ENCODE measurements around the gene EGF.

EGF gene

GRCh38 chr4:109990261-109991257, 77.9 kb downstream of the EGF start:
- no peak for DNase-seq (ENCODE audit: low read depth)
- TF ChIP-seq CTCF (IDR thresholded peaks at IDR 0.05; ENCODE audit: insufficient read depth, low read depth, low read length, missing control alignments) = no peak

GRCh38 chr4:109993116-109993515, 80.4 kb downstream of the EGF start:
- TF ChIP-seq CTCF (IDR thresholded peaks at IDR 0.05; ENCODE audit: insufficient read depth, low read depth, low read length, missing control alignments) = no peak
- DNase-seq (ENCODE audit: low read depth) = no peak
- H3K4me3 ChIP-seq (ENCODE audit: low read length) = no peak overlapping the region

More at GRCh38 chr4:109990261-109991257, 77.9 kb downstream of the EGF start:
- no peak overlapping the region for H3K4me3 ChIP-seq (ENCODE audit: low read length)

- no peak for TF ChIP-seq CTCF (IDR thresholded peaks at IDR 0.05; ENCODE audit: insufficient read depth, low read depth, low read length, missing control alignments)
- DNase-seq (ENCODE audit: low read depth) = no peak
Measured at GRCh38 chr4:109994415-109994827, 81.7 kb downstream of the EGF start.

GRCh38 chr4:109996526-109996925, 83.8 kb downstream of the EGF start:
- no peak overlapping the region for H3K4me3 ChIP-seq (ENCODE audit: low read length)
- peak; percentile 23 for DNase-seq (ENCODE audit: low read depth)
- no peak for TF ChIP-seq CTCF (IDR thresholded peaks at IDR 0.05; ENCODE audit: insufficient read depth, low read depth, low read length, missing control alignments)

More at GRCh38 chr4:109994415-109994827, 81.7 kb downstream of the EGF start:
- no peak overlapping the region for H3K4me3 ChIP-seq (ENCODE audit: low read length)

GRCh38 chr4:109998867-109999584, 86.3 kb downstream of the EGF start:
- DNase-seq (ENCODE audit: low read depth) = peak; percentile 73
- peak; percentile 72 for TF ChIP-seq CTCF (IDR thresholded peaks at IDR 0.05; ENCODE audit: insufficient read depth, low read depth, low read length, missing control alignments)
- H3K4me3 ChIP-seq (ENCODE audit: low read length) = no peak overlapping the region

- TF ChIP-seq CTCF (IDR thresholded peaks at IDR 0.05; ENCODE audit: insufficient read depth, low read depth, low read length, missing control alignments) = no peak
- no peak overlapping the region for H3K4me3 ChIP-seq (ENCODE audit: low read length)
- no peak for DNase-seq (ENCODE audit: low read depth)
Measured at GRCh38 chr4:109999585-109999912, 86.9 kb downstream of the EGF start.

Data from epithelial cell of esophagus (primary cell).